IPS-18a (cell line): Measurements from ENCODE around the gene ACTRT3.

Experiments used
- H3K27ac ChIP-seq: one replicate; pipeline ENCODE4 v1.5.1; 2013; ENCODE audit warnings: low read length
- H3K27me3 ChIP-seq: one replicate; pipeline ENCODE4 v1.6.1; 2013; ENCODE audit warnings: mild to moderate bottlenecking, low read length; ENCODE audit not compliant: control insufficient read depth, insufficient read depth
- H3K36me3 ChIP-seq: one replicate; pipeline ENCODE4 v1.6.1; 2013; ENCODE audit warnings: low read depth, low read length; ENCODE audit not compliant: control insufficient read depth
- H3K4me1 ChIP-seq: one replicate; pipeline ENCODE4 v1.6.1; 2013; ENCODE audit warnings: low read depth, low read length; ENCODE audit not compliant: control insufficient read depth
- H3K4me3 ChIP-seq: one replicate; pipeline ENCODE4 v1.5.1; 2013; ENCODE audit warnings: low read length
- H3K9ac ChIP-seq: one replicate; pipeline ENCODE4 v1.6.1; 2013; ENCODE audit warnings: mild to moderate bottlenecking, low read length, moderate library complexity
- H3K9me3 ChIP-seq: one replicate; pipeline ENCODE4 v1.6.1; 2013; ENCODE audit warnings: low read depth, low read length; ENCODE audit not compliant: control insufficient read depth

The ACTRT3 gene

DNA sequence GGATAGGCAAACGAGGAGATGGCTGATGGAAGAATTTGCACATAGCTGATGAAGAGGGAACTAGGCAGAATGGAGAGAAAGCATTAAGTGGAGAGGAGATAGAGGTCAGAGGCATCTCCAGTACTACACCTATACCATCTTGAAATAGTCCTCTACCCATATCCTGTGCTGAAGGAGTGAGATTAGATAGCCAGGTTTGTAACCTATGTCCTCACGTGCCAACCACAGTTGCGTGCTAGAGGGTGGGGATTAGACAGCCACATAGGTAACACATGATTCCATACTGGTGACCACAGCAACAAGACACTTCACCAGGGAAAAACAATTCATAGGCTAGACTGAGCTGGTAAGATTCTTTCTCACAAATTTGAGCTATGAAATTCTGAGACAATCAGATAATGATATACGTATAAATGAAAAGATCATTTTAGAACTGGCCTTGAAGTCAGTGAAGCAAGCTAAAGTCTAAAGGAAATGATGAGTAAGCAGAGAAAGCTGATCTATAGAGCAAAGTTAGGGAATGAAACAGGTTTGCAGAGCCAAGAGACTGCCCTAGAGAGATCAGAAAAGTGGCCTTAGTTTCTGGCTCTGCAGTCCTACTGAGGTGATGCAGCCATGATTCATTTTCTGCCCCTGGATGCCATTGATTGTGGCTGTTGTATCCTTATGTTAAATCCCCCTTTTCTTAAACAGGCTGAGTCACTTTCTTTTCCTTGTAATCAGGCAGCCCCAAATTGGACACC lies 21.5 kb upstream of the ACTRT3 start:
- Histone ChIP-seq H3K4me3 (no peak overlapping the region), H3K4me1 (no peaks in the 10 kb centered on the region), H3K9me3 (no peaks in the 10 kb centered on the region), H3K9ac (no peak overlapping the region), H3K36me3 (peaks cover 31% of the 10 kb centered on the region), H3K27me3 (no peaks in the 10 kb centered on the region), H3K27ac (no peak overlapping the region)

DNA sequence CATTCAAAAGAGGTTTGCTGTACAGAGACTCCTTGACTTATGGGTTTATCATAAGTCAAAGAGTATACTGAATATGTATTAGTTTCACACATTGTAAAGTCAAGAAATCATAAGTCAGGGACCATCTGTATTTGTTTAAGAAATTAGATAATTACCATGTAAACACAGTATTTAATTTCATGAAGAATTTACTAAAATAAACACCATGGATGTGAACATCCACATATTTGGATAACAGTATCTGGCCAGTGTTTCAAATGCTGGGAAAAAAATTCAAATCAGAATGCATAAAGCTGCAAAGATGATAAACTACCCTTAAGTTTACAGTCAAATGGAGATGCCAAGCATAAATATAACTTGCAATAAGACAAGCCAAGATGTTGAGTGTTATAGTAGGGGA lies 20.9 kb upstream of the ACTRT3 start:
- Histone ChIP-seq H3K36me3 (peaks cover 36% of the 10 kb centered on the region), H3K4me1 (no peaks in the 10 kb centered on the region), H3K9me3 (no peaks in the 10 kb centered on the region)

DNA sequence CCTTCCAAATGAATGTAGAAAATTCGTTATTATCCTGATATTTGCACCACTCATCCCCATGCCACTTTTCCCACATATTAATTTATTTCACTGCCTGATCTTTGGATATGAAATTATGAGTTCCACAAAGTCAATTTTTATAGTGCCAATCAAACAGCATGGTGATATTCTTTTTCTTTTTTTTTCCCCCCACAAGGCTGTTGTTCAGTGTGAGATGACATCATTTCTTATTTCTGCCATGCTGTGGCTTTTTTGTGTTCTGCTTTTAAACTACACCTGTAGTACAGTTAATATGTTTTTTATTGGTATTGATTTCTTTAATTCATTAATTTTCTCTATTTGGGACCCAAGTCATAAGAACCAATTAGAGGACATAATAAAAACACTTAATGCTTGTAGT lies 18.4 kb upstream of the ACTRT3 start:
- no peak overlapping the region for H3K9ac ChIP-seq
- H3K27ac ChIP-seq = no peak overlapping the region
- H3K4me1 ChIP-seq = no peaks in the 10 kb centered on the region
- H3K27me3 ChIP-seq = no peaks in the 10 kb centered on the region
- no peaks in the 10 kb centered on the region for H3K9me3 ChIP-seq
- no peak overlapping the region for H3K4me3 ChIP-seq
- peaks cover 59% of the 10 kb centered on the region for H3K36me3 ChIP-seq

More for the DNA sequence above, 20.9 kb upstream of the ACTRT3 start:
- no peaks in the 10 kb centered on the region for H3K27me3 ChIP-seq
- H3K9ac ChIP-seq = no peak overlapping the region
- H3K4me3 ChIP-seq = no peak overlapping the region
- no peak overlapping the region for H3K27ac ChIP-seq

DNA sequence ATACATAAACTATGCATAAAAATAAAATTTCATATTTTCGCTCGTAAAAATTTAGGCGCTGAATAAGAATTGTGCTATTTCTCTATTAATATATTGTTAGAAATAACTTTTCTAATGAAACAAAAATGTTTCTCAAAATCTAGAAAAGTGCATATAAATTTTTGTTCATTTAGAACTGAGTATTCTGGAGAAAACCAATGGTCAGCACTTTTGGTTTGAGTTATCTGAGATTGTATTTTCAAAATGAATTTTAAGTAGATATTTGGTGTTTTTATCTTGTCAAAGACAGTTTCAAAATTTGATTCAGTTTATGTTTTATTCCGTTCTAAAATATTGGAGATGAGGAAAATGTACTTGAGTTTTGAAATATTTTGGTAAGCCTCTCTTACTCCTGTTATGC lies 17.8 kb upstream of the ACTRT3 start:
- no peak overlapping the region for H3K4me3 ChIP-seq
- no peaks in the 10 kb centered on the region for H3K27me3 ChIP-seq
- no peaks in the 10 kb centered on the region for H3K4me1 ChIP-seq
- H3K36me3 ChIP-seq = peaks cover 65% of the 10 kb centered on the region
- H3K27ac ChIP-seq = no peak overlapping the region
- H3K9ac ChIP-seq = no peak overlapping the region
- no peaks in the 10 kb centered on the region for H3K9me3 ChIP-seq

DNA sequence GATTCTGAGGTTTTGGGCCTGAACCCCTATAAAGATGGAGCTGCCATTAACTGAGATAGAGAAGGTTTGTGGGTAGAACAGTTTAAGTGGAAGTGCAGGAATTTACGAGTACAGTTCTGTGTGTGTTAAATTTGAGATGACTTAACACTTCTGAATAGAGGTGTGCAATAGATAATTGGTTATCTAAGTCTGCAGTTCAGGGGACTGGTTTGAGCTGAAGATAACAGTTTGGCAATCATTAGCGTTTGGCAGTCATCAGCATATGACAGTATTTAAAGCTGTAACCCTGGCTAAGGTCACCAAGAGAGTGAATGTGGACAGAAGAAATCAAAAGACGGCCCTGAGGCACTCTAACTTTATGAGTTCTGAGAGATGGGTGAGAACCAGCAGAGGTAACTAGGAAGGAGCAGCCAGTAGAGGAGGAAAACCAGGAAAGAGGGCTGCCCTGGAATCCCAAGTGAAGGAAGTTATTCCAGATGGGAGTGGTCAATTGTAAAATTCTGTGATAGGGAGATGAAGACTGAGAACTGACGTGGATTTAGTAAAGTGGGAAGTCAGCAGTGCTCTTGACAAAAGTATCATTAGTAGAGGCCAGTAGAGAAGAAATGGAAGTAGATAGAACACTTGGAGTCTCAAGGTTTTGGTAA lies 12.0 kb upstream of the ACTRT3 start:
- no peaks in the 10 kb centered on the region for H3K27me3 ChIP-seq
- H3K4me1 ChIP-seq = peaks cover under 1% of the 10 kb centered on the region
- H3K4me3 ChIP-seq = no peak overlapping the region
- no peak overlapping the region for H3K9ac ChIP-seq
- no peaks in the 10 kb centered on the region for H3K9me3 ChIP-seq
- no peak overlapping the region for H3K27ac ChIP-seq
- H3K36me3 ChIP-seq = peaks cover 85% of the 10 kb centered on the region

DNA sequence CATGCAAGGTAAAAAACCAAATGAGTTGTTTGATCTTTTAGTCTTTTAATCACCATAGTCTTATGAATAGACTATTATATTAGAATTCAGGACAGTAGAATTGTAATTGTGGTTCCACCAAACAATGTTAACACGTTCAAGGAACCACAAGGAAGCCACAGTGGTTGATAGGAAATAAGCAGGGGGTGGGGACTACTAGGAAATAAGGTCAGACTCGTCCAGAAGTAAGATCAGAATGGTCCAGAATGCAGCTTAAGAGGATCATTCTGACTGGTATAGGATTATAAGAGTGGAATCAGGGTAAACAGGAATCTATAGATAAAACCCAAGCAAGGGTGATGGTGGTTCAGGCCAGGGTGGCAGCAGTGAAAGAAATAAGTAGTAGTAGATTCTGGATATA lies 11.4 kb upstream of the ACTRT3 start:
- no peak overlapping the region for H3K4me3 ChIP-seq
- no peaks in the 10 kb centered on the region for H3K9me3 ChIP-seq
- H3K4me1 ChIP-seq = peaks cover 6% of the 10 kb centered on the region
- no peaks in the 10 kb centered on the region for H3K27me3 ChIP-seq
- peaks cover 85% of the 10 kb centered on the region for H3K36me3 ChIP-seq
- no peak overlapping the region for H3K9ac ChIP-seq
- no peak overlapping the region for H3K27ac ChIP-seq

DNA sequence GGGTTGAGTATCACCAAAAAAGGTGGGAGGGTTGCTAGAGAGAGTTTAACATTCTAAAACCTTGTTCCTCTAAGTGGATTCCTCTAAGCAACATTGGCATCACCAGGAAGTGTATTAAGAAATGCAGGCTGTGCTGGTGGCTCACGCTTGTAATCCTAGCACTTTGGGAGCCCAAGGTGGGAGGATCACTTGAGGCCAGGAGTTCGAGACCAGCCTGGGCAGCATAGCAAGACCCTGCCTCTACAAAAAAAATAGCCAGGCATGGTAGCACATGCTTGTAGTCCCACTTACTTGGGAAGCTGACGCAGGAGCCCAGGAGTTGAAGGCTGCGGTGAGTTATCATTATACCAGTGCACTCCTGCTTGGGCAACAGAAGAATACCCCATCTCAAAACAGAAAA lies 8.5 kb upstream of the ACTRT3 start:
- peaks cover 73% of the 10 kb centered on the region for H3K36me3 ChIP-seq
- H3K9ac ChIP-seq = no peak overlapping the region
- no peak overlapping the region for H3K4me3 ChIP-seq
- H3K9me3 ChIP-seq = no peaks in the 10 kb centered on the region
- no peak overlapping the region for H3K27ac ChIP-seq
- no peaks in the 10 kb centered on the region for H3K27me3 ChIP-seq
- peaks cover 17% of the 10 kb centered on the region for H3K4me1 ChIP-seq

DNA sequence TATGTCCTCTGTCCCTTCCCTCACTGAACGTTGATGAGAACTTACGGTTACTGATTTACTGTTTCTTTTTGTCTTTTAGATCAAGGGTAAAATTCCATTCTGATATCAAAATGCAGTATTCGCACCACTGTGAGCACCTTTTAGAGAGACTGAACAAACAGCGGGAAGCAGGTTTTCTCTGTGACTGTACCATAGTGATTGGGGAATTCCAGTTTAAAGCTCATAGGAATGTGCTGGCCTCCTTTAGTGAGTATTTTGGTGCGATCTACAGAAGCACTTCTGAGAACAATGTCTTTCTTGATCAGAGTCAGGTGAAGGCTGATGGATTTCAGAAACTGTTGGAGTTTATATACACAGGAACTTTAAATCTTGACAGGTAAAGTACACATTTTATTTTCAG lies 4.8 kb upstream of the ACTRT3 start:
- Histone ChIP-seq H3K27ac (no peak overlapping the region), H3K9ac (peak overlapping the region; percentile 95), H3K4me1 (peaks cover 17% of the 10 kb centered on the region), H3K4me3 (peak overlapping the region; percentile 82), H3K9me3 (no peaks in the 10 kb centered on the region), H3K36me3 (peaks cover 40% of the 10 kb centered on the region), H3K27me3 (no peaks in the 10 kb centered on the region)

DNA sequence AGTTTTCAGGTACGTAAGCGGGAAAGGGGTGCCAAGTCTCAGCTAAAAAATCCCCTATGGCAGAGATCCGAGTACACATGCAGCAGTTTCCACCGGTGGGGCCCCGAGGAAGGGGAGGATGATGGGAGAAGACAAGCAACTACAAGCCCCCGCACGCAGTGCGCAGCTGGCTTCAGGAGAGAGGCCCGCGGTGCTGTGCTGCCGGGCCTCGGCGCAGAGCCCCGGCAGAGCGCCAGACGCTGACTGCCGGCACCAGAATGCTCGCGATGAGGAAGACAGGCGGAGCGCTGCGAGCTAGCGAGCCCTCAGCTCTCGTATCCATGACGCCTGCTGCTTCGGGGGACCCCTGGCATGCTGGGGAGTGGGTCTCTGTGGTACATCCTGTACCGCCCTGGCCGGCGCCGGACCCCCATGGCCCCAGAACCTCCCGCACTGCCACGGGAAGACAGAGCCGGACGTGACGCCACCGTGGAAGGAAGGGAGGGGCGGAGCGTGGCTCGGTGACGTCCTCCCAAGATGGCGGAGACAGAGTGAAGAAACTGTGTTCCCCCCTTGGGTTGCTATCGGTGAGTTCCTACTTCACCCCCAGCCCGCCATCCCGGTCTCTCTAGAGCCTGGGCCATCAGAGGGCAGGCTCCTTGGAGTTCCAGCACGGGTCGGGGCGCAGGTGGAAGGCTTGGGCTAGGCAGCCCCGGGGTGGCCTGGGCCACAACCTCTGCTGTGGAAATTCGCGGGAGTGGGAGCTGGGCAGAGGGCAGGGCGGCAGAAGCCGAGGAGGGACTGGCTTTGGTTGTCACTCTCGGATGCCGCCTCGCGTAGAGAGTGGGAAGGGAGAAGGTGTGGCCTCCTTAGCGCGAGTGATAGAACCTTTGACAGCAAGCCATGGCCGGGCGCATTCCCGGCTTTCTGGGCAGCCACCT lies 3.8 kb upstream of the ACTRT3 start, which contains the start of gene MYNN:
TSS of gene MYNN (plus strand) at position 500 of the 920 bp plus-strand sequence. CDS start 900 bp downstream, outside the sequence.
- H3K4me3 ChIP-seq = peak within 1 kb of the TSS; percentile 82
- H3K9me3 ChIP-seq = no peaks in the 10 kb centered on the region
- H3K36me3 ChIP-seq = peaks cover 30% of the 10 kb centered on the region
- no peaks in the 10 kb centered on the region for H3K27me3 ChIP-seq
- peaks cover 17% of the 10 kb centered on the region for H3K4me1 ChIP-seq
- peak within 1 kb of the TSS; percentile 92 for H3K27ac ChIP-seq
- peak within 1 kb of the TSS; percentile 95 for H3K9ac ChIP-seq

DNA sequence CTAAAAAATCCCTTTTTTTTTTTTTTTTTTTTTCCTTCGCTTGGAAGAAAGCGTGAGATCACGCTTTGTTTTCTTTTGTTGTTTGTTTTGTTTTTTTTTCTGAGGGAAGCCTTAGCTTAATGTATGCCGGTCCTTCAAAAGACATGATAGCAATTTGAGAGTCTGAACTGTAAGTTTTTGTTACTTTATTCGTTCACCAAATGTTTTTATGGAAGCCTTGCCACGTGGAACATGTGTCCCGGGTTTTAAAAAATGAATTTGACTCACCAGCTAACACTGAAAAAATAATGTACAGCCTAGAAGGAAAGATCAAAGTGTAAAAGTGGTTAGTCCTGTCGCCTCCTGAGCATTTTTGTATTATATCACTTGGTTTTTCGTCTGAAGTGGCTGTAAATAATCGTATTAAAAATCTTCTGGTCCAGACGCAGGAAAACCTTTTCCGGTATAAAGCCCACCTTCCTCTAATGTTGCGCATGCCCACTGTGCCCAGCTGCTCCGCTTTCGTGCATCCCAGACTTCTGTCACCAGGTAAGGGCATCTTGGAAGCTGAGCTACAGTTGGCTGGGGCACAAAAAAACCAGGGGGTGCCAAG lies 3.0 kb upstream of the ACTRT3 start:
- Histone ChIP-seq H3K9ac (peak overlapping the region; percentile 95), H3K27ac (peak overlapping the region; percentile 92), H3K4me3 (peak overlapping the region; percentile 82), H3K4me1 (peaks cover 17% of the 10 kb centered on the region), H3K36me3 (peaks cover 22% of the 10 kb centered on the region), H3K27me3 (no peaks in the 10 kb centered on the region), H3K9me3 (no peaks in the 10 kb centered on the region)
